ENCODE measurements around the gene SNRPB2. TPM values are rescaled to one million over a fixed set of nuclear protein-coding genes. Genes with fewer than 3 reads are reported as not detected.

Gene SNRPB2
- total RNA-seq, 1 experiment from 2014 or later: 78.4 TPM

- no peak overlapping the region for H3K9ac ChIP-seq (ENCODE audit: low read length)
- no peak overlapping the region for H3K4me2 ChIP-seq (ENCODE audit: low read length)
- no peak overlapping the region for H3K4me3 ChIP-seq (replicated peaks in 1 of 2; ENCODE audit: low read depth in 1 of 2, low read length in 2 of 2)
- H3K27ac ChIP-seq (ENCODE audit: low read depth, low read length): no peak overlapping the region
- ChIA-PET RAD21 (ENCODE audit: low non-redundant PET in 1 of 2, low total read pairs in 2 of 2, uncharacterized antibody in 2 of 2, unreplicated experiment in 2 of 2) (no interaction called here), POLR2A (no interaction called here), CTCF (no interaction called here)
- no TSS peak for BruUV-seq (replicated peaks)
- TF ChIP-seq ZNF274 (IDR thresholded peaks at IDR 0.05; ENCODE audit: low read depth, low read length): no peak
- TF ChIP-seq ZFX (IDR thresholded peaks at IDR 0.05): no peak
- TF ChIP-seq CEBPB (IDR thresholded peaks at IDR 0.05; ENCODE audit: low read depth): no peak
- TF ChIP-seq, protein P1, sequence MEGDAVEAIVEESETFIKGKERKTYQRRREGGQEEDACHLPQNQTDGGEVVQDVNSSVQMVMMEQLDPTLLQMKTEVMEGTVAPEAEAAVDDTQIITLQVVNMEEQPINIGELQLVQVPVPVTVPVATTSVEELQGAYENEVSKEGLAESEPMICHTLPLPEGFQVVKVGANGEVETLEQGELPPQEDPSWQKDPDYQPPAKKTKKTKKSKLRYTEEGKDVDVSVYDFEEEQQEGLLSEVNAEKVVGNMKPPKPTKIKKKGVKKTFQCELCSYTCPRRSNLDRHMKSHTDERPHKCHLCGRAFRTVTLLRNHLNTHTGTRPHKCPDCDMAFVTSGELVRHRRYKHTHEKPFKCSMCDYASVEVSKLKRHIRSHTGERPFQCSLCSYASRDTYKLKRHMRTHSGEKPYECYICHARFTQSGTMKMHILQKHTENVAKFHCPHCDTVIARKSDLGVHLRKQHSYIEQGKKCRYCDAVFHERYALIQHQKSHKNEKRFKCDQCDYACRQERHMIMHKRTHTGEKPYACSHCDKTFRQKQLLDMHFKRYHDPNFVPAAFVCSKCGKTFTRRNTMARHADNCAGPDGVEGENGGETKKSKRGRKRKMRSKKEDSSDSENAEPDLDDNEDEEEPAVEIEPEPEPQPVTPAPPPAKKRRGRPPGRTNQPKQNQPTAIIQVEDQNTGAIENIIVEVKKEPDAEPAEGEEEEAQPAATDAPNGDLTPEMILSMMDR (IDR thresholded peaks at IDR 0.05 in 2 of 3, conservative IDR thresholded peaks at IDR 0.05 in 1 of 3; ENCODE audit: borderline replicate concordance in 1 of 3, insufficient read depth in 1 of 3, low read depth in 2 of 3, low read length in 2 of 3): no peak
- TF ChIP-seq, protein P2, sequence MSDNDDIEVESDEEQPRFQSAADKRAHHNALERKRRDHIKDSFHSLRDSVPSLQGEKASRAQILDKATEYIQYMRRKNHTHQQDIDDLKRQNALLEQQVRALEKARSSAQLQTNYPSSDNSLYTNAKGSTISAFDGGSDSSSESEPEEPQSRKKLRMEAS (IDR thresholded peaks at IDR 0.05): no peak
- TF ChIP-seq RAD21 (IDR thresholded peaks at IDR 0.05; ENCODE audit: low read depth): no peak
- TF ChIP-seq, protein P3, sequence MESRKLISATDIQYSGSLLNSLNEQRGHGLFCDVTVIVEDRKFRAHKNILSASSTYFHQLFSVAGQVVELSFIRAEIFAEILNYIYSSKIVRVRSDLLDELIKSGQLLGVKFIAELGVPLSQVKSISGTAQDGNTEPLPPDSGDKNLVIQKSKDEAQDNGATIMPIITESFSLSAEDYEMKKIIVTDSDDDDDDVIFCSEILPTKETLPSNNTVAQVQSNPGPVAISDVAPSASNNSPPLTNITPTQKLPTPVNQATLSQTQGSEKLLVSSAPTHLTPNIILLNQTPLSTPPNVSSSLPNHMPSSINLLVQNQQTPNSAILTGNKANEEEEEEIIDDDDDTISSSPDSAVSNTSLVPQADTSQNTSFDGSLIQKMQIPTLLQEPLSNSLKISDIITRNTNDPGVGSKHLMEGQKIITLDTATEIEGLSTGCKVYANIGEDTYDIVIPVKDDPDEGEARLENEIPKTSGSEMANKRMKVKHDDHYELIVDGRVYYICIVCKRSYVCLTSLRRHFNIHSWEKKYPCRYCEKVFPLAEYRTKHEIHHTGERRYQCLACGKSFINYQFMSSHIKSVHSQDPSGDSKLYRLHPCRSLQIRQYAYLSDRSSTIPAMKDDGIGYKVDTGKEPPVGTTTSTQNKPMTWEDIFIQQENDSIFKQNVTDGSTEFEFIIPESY (IDR thresholded peaks at IDR 0.05; ENCODE audit: extremely low read depth, insufficient replicate concordance, low read length): no peak
- TF ChIP-seq YY1 (IDR thresholded peaks at IDR 0.05; ENCODE audit: extremely low read depth, insufficient replicate concordance, low read depth, low read length): no peak
- no peak for TF ChIP-seq TCF7L2 (IDR thresholded peaks at IDR 0.05; ENCODE audit: borderline replicate concordance, extremely low read depth, insufficient read depth, insufficient read length)
- no peak for TF ChIP-seq POLR2AphosphoS5 (IDR thresholded peaks at IDR 0.05; ENCODE audit: low read depth, low read length)
- H3K4me1 ChIP-seq (ENCODE audit: control insufficient read depth in 1 of 2, insufficient read depth in 2 of 2, low read length in 2 of 2): no peaks in the 10 kb centered on the region
- no peaks in the 10 kb centered on the region for H3K36me3 ChIP-seq (ENCODE audit: control insufficient read depth in 1 of 2, insufficient read depth in 2 of 2, low read length in 2 of 2)
- H3K9me2 ChIP-seq (ENCODE audit: insufficient read depth): no peaks in the 10 kb centered on the region
- H2AFZ ChIP-seq (ENCODE audit: low read depth, low read length, poor library complexity, severe bottlenecking): no peak overlapping the region
- H3K9me3 ChIP-seq (ENCODE audit: control insufficient read depth in 1 of 2, insufficient read depth in 1 of 2, low read depth in 1 of 2, low read length in 2 of 2): no peaks in the 10 kb centered on the region
- H4K20me1 ChIP-seq (ENCODE audit: insufficient read depth): no peaks in the 10 kb centered on the region
- no peak for ATAC-seq
- H3K79me2 ChIP-seq (ENCODE audit: insufficient read depth, low read length): no peaks in the 10 kb centered on the region
- intact Hi-C loops (cut with micrococcal nuclease): no loop called here
- H3K27me3 ChIP-seq (ENCODE audit: insufficient read depth, low read length): 0 out of 2 replicates have a peak, but pooled peaks cover 6% of the 10 kb centered on the region
- no peak for DNase-seq (ENCODE audit: low read depth, low spot score)
These were observed 38.4 kb upstream of the SNRPB2 start for GRCh38 chr20:16691381-16691780.
